Psoas muscle (tissue), 8 donors: ENCODE measurements around the gene ADGRG6. TPM values are rescaled to one million over a fixed set of nuclear protein-coding genes. Genes with fewer than 3 reads are reported as not detected.

Experiments used
- ATAC-seq, 4 donors: fragments of 200-7000 bp; cut with Tn5 transposase; one replicate each; pipeline ENCODE4 v1.9.1; 2020; ENCODE audit warnings: moderate library complexity in 3 of 4, mild to moderate bottlenecking in 2 of 4
- DNase-seq, 2 donors: peaks; one replicate each; pipeline ENCODE4 v3.0.0-alpha.2; 2020
- H3K27ac ChIP-seq: fragments of 200-600 bp; one replicate; pipeline ENCODE4 v1.8.0; 2022
- H3K27me3 ChIP-seq, 3 donors: fragments of 200-600 bp in 1 of 3; one replicate each; pipeline versions ENCODE4 v1.6.1 to v1.8.0; 2013 to 2022; ENCODE audit warnings: low read length in 2 of 3, mild to moderate bottlenecking in 2 of 3, moderate library complexity in 1 of 3; ENCODE audit not compliant: insufficient read depth in 3 of 3
- H3K36me3 ChIP-seq, 2 donors: fragments of 200-600 bp in 1 of 2; one replicate each; pipeline versions ENCODE4 v1.6.1 to v1.8.0; 2013 to 2022; ENCODE audit warnings: low read depth in 1 of 2, mild to moderate bottlenecking in 1 of 2, moderate library complexity in 1 of 2; ENCODE audit not compliant: insufficient read depth in 1 of 2
- H3K4me1 ChIP-seq: fragments of 200-600 bp; one replicate; pipeline ENCODE4 v1.8.0; 2022
- H3K4me3 ChIP-seq: fragments of 200-600 bp; one replicate; pipeline ENCODE4 v1.8.0; 2022; ENCODE audit warnings: mild to moderate bottlenecking
- H3K9me3 ChIP-seq: fragments of 200-600 bp; one replicate; pipeline ENCODE4 v1.8.0; 2022
- WGBS, 3 donors: extraction: QIAGEN DNeasy Blood & Tissue Kit; methylation state at CpG; one replicate each; pipeline versions ENCODE4 v1.1.6 to v1.1.7; 2013; 5-methylcytosine and 5-hydroxymethylcytosine counted together
- intact Hi-C, 2 donors: fragments of 100-400 bp; cut with DNase I; formaldehyde crosslinking; loops; one replicate each; pipeline versions ENCODE4 v1.11.0 to v1.14.2; 2022
- polyA plus RNA-seq, 3 donors: library from polyadenylated mRNA; stranded (reverse); fragments of 200-250 nt; gene quantifications; one replicate each; pipeline ENCODE4 v1.2.3, GENCODE V29; 2013
- total RNA-seq, 4 donors: library from RNA; stranded (reverse); fragmentation: NEBNext Ultra II Directional in 2 of 4; extraction: Animal tissue kit (Norgen Biotek cat#: 25700) in 2 of 4; gene quantifications; one replicate each; pipeline versions ENCODE4 v1.2.1 to v1.2.4, GENCODE V29; 2021 to 2023
- TF ChIP-seq, protein P1 (sequence below): fragments of 200-600 bp; IDR thresholded peaks from one replicate; pipeline ENCODE4 v1.8.0; 2022; ENCODE audit warnings: antibody characterized with exemption
- donor health status: healthy with polysubstance abuse.
- donor health status: DM: no; HTN: no; CAD: no; lungs with moderate emphysema.
- donor health status: Bipolar disorder and iron deficiency.
- donor health status: healthy.
- donor health status: DM: yes; HTN: yes; CAD: no.
- donor health status: DM: no; HTN: no; CAD: no.
- donor health status: DM: no; HTN: no; CAD: no.
- donor health status: DM: yes; HTN: yes; CAD: no.

The ADGRG6 gene
- total and polyA plus RNA-seq, 7 donors, result 0.32 to 2.3 (median 0.59) TPM

DNA sequence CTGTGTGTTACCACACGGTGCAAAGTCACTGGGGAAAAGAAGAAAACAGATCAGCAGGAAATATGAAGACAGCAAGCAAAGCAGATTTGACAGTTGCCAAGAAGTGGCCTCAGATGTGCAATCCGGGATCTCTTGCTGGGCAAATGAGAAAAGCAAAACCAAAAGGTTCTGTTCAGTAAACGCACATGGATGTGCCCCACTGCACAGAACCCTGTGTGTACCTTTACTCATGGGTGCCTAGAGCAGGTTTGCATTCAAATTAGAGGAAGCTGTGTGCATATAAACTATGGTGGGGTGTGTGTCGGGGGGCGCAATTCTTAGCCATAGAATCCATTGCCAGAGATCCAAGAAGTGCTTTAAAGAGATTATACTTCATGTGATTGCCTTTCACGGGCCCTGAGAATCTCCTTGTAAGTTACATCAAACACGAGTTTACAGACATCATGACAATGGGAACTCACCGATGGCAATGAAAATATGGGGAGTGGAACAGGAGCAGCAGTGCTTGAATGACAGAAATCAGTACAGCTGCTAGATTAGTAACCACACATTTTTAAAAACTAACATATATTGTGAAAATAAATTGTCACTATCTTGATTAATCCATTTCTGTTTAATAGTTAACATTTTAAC lies 154.3 kb downstream of the ADGRG6 start:
- Histone ChIP-seq H3K27ac (no peak overlapping the region), H3K9me3 (no peaks in the 10 kb centered on the region), H3K27me3 (no peaks in the 10 kb centered on the region), H3K36me3 (no peaks in the 10 kb centered on the region), H3K4me1 (no peaks in the 10 kb centered on the region), H3K4me3 (no peak overlapping the region)
- TF ChIP-seq, protein P1, sequence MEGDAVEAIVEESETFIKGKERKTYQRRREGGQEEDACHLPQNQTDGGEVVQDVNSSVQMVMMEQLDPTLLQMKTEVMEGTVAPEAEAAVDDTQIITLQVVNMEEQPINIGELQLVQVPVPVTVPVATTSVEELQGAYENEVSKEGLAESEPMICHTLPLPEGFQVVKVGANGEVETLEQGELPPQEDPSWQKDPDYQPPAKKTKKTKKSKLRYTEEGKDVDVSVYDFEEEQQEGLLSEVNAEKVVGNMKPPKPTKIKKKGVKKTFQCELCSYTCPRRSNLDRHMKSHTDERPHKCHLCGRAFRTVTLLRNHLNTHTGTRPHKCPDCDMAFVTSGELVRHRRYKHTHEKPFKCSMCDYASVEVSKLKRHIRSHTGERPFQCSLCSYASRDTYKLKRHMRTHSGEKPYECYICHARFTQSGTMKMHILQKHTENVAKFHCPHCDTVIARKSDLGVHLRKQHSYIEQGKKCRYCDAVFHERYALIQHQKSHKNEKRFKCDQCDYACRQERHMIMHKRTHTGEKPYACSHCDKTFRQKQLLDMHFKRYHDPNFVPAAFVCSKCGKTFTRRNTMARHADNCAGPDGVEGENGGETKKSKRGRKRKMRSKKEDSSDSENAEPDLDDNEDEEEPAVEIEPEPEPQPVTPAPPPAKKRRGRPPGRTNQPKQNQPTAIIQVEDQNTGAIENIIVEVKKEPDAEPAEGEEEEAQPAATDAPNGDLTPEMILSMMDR, result no peak
- WGBS, 3 donors, result 65 to 74% (median 69%) methylated on average over 8 of the region's 8 CpGs
- intact Hi-C loops, result no loop called here
- no peak for DNase-seq
- no peak for ATAC-seq

DNA sequence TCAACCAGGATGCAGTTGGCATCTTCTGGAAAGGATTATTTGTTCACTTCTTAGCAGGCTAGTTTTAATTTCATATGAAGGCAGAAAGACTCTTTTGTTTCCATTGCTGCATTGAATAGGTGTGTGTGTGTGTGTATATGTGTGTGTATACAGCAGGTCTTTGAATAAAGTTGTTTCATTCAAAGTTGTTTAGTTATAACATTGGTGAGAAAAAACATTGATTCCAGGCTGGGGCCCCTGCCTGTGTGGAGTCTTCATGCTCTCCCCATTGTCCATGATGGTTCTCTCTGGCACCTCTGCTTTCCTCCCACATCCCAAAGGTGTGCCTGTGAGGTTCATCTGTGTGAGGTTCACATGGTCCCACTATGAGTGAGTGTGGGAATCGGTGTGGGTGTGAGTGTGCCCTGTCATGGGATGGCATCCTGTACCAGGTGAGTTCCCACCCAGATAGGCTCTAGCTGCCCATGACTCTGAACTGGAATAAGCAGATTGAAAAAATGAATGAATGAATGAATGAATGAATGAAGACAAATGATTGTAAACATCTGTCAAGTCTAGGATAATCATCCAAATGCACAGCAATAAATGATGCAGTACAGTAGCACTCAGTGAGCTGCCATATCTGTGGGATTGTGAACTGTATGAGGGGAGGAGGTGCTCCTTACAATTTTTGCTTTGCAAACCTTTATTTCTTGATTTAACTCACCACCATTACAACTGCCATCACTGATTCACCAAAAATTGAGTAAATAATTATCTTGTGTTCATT lies 156.0 kb downstream of the ADGRG6 start:
- Histone ChIP-seq H3K4me3 (no peak overlapping the region), H3K27ac (no peak overlapping the region), H3K9me3 (no peaks in the 10 kb centered on the region), H3K36me3 (no peaks in the 10 kb centered on the region), H3K4me1 (no peaks in the 10 kb centered on the region), H3K27me3 (no peaks in the 10 kb centered on the region)
- TF ChIP-seq, protein P1, result no peak
- intact Hi-C loops, result no loop called here
- ATAC-seq, result no peak
- 96 to 100% (median 98%) methylated on average over 1 of the region's 1 CpG for WGBS, 3 donors
- no peak for DNase-seq

DNA sequence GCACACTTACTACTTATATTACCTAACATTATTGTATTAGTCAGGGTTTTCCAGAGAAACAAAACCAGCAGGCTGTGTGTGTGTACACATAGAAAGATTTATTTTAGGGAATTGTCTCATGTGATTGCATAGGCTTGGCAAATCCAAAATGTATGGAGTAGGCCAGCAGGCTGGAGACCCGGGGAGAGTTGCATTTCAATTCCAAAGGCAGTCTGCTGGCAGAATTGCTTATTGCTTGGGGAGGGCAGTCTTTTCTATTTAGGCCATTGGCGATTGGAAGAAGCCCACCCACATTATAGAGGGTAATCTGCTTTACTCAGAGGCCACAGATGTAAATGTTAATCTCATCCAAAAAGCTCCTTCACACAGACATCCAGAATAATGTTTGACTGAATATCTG lies 157.0 kb downstream of the ADGRG6 start:
- 46 to 58% (median 57%) methylated on average over 2 of the region's 2 CpGs for WGBS, 3 donors
- no peaks in the 10 kb centered on the region for H3K27me3 ChIP-seq
- ATAC-seq, result no peak
- TF ChIP-seq, protein P1, result no peak
- H3K36me3 ChIP-seq, result no peaks in the 10 kb centered on the region
- intact Hi-C loops, result no loop called here
- DNase-seq, result no peak
- no peaks in the 10 kb centered on the region for H3K9me3 ChIP-seq
- H3K4me1 ChIP-seq, result no peaks in the 10 kb centered on the region
- no peak overlapping the region for H3K4me3 ChIP-seq
- H3K27ac ChIP-seq, result no peak overlapping the region

DNA sequence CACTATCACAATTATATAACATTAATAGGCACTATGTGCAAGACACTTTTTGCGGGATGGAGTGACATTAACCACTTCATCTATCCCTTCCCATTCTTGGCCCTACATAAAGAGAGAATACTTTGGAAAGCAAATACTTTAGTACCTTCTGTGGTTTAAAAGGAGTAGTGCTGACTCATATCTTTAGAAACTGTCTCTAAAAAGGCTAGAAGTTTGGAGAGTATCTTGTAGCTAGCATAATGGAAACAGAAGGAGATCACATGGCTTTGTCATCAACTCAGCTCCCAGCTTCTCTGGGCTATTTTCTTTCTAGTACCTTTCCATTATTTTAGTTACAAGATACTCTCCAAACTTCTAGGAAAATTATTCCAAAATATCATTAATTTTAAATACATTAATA lies 157.5 kb downstream of the ADGRG6 start:
- Histone ChIP-seq H3K9me3 (no peaks in the 10 kb centered on the region), H3K27me3 (no peaks in the 10 kb centered on the region), H3K4me3 (no peak overlapping the region), H3K27ac (no peak overlapping the region), H3K4me1 (no peaks in the 10 kb centered on the region), H3K36me3 (no peaks in the 10 kb centered on the region)
- intact Hi-C loops, result no loop called here
- 90 to 96% (median 93%) methylated on average over 1 of the region's 1 CpG for WGBS, 3 donors
- DNase-seq (no peak), ATAC-seq (no peak)
- TF ChIP-seq, protein P1, result no peak
